ENCODE data around the gene PACSIN2.
A peak's percentile ranks its signal among the peaks of the same experiment; 100 is the strongest.

PACSIN2 gene

DNA sequence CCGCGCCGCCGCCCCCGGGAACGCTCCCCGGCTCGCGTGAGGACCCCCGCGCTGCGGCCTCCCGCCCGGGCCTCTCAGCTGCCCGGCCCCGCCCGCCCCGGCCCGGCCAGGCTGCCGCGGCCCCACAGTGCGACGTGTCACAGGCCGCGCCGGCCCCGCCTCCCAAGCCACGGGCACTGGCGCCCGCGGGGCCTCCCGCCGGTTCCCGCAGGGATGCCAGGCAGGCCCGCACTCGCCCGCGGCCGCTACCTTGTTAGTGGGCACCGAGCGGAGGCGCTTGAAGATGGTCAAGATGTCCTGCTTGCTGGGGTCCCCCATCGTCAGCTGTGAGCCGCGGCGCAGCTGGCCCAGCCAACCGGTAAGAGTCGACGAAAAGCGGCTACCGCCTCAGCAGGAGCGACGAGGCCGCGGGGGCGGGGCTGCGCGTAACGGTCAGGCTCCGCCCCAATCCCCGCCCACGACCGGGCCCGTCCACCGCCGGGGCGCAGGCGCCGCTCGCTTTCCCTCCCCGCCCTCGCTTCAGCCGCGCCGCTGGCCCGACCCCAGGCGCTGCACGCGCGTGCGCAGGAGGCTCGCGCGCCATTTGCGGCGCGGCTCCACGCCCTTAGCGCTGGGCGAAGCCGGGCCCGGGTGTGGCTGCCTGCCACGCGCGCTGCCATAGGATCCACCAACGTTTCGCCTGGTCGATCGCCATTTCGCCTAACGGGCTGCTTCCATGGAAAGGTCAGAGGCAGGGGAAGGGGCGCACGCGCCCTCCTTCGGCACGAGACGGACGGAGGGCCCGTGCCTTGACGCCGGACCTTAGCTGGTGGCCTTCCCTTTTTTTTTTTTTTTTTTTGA lies 157.9 kb downstream of the PACSIN2 start, which contains the start of gene ARFGAP3:
Gene ARFGAP3 (minus strand): TSS at position 409 of the 840 bp plus-strand sequence. CDS start 91 bp downstream, at position 318.
- ATAC-seq (peak; percentile 87), DNase-seq (peak; percentile 98)

GRCh38 chr22:42856179-42856864 lies 158.6 kb downstream of the PACSIN2 start:
- DNase-seq = peak; percentile 66
- peak; percentile 19 for ATAC-seq

- no peak for DNase-seq
- no peak for ATAC-seq
Observed at GRCh38 chr22:42855721-42856120, 159.2 kb downstream of the PACSIN2 start.

GRCh38 chr22:42855211-42855610 lies 159.7 kb downstream of the PACSIN2 start:
- ATAC-seq (no peak), DNase-seq (no peak)

- ATAC-seq (no peak), DNase-seq (no peak)
Observed at GRCh38 chr22:42848941-42849550, 165.9 kb downstream of the PACSIN2 start.

DNA sequence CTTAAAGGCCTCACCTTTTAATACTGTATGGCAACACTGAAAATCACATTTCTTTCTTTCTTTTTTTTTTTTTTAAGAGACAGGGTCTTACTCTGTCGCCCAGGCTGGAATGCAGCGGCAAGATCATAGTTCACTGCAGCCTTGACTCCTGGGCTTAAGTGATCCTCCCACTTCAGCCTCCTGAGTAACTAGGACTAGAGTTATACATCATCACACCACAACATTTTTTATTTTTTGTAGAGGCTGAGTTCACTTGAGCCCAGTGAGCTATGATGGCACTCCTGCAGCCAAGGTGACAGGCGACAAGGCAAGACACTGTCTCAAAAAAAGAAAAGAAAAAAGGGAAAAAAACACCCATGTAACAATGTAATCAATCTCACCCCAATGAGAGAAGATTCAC lies 167.8 kb downstream of the PACSIN2 start:
- ATAC-seq (no peak), DNase-seq (no peak)

DNA sequence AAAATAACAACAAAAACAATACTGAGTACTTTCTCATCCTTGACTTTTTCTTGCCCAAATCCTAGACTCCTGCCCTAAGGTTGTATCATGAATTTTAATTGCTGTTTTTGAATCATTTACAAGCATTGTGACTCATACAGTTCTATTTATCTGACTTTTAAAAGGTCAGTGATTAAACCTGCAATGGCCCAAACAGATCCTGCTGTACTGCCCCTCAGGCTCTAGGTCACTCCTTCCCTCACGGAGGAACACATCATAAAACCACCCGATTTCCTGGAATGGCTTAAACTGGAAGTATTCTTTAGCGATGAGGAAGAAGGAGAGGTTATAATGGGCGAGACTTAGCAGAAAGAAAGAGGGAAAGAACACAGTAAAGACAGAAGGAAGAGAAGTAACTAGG lies 170.2 kb downstream of the PACSIN2 start:
- ATAC-seq = no peak
- no peak for DNase-seq

DNA sequence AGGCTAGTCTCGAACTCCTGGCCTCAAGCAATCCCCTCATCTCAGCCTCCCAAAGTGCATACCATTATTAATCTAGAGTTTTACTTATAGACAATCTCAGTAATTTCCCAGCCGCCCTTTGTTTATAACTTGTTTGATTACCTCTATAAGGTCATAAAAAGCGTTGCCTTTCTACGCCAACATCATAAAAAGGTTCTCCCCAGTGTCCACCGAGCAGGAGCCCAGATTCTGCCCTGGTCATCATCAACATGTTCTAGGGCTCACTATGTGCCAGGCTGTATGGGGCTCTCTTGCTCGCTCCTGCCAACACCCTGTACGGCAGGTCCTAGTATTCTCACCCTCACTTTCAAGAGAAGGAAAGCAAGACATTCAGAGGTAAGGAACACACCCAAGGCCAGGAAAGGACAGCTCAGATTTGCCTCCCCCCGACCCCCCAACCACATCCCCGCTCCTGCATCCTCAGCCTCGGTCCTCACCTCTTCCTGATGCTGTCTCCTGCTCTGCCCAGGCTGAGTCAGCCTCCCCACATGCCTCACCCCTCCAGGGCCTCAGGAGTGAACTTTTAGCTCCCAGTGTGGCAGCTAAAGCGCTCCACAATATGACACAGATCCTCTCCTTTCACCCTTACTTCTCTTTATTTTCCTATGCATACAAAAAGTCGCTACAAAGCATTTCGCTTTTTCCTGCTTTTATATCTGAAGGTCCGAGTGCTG lies 172.1 kb downstream of the PACSIN2 start:
- ATAC-seq = no peak
- DNase-seq = no peak

DNA sequence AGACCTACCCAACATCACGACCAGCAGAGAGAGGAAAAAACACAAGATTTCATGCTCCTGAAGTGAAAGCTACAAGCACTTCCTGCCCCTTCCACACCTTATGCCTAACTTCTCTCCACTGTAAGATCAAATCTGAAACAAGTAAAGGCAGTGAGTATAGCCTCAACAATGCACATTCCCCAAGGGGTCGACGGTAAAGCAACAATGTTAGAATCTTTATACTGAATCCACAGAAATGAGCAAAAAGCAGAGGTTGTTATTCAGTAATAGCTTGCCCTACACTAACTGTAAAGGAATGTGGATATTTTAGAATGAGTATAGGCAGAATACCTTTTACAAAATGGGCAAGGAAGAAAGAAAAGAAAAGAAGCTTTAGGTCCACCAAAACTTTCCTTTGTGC lies 173.5 kb downstream of the PACSIN2 start:
- no peak for ATAC-seq
- DNase-seq = no peak

DNA sequence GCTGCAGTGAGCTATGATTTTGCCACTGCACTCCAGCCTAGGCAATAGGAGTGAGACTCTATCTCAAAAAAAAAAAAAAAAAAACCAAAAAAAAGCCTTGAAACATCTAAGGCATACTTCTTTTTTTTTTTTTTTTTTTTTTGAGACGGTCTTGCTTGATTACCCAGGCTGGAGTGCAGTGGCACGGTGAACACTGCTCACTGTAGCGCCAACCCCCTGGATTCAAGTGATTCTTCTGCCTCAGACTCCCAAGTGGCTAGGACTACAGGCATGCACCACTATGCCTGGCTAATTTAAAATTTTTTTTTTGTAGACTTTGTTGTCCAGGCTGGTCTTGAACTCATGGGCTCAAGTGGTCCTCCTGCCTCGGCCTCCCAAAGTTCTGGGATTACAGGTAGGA lies 177.4 kb downstream of the PACSIN2 start:
- DNase-seq = no peak
- no peak for ATAC-seq

- DNase-seq (no peak), ATAC-seq (no peak)
Observed at GRCh38 chr22:42836026-42836425, 178.9 kb downstream of the PACSIN2 start.

GRCh38 chr22:42834177-42834949 lies 180.6 kb downstream of the PACSIN2 start:
- ATAC-seq = no peak
- DNase-seq = no peak

DNA sequence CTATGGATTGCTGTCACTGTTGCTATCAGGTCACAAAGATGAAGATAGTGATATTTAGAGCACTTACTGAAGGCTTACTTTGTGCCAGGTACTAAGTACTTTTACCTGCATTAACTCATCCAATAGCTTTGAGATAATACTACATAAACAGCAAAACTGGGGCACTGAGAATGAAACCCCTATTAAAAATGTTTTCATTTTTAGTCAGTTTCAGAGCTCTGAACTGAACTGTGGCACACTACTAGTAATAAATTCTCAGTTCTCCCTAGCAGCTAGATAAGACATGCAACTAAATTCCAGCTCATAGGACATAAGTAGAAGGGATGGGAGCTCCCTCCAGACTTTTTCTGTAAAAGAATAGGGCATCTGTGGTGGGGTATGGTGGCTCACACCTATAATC lies 181.8 kb downstream of the PACSIN2 start:
- ATAC-seq = no peak
- no peak for DNase-seq

GRCh38 chr22:42831712-42832111 lies 183.2 kb downstream of the PACSIN2 start:
- no peak for ATAC-seq
- DNase-seq = no peak

DNA sequence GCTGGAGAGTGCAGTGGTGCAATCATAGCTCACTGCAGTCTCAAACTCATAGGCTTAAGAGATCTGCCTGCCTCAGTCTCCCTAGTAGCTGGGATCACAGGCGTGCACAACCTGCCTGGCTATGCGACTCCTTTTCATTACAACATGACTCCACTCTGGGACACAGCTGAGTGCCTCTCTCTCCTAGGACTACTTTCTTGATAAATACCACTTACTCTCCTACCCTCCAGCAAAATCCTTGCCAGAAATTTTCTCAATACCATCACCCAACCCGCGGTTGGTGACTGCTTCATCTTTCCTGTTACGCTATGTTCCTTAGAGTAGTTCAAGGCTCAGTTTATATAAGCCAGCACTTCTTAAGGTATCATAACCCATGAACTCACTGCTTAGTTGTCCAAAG lies 184.8 kb downstream of the PACSIN2 start:
- DNase-seq (no peak), ATAC-seq (no peak)

DNA sequence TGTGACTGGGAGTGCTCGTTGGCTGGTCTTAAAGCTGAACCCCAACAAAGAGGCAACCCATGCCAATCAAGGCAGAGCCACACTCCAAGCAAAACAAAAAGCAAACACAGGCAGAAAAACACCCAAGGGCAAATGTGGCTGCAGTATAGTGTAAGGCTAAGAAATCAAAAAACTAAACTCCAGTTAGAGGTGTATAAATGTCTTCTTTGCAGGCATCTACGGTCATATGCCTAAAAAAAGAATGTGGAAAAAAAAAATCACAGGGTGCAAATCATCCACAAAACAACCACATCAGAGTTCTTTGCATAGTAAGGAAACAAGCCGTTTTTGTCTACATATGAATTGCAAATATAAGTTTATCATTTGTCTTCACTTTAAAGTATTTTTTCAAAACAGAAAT lies 185.6 kb downstream of the PACSIN2 start:
- no peak for DNase-seq
- ATAC-seq = no peak

GRCh38 chr22:42825796-42826195 lies 189.2 kb downstream of the PACSIN2 start:
- ATAC-seq (no peak), DNase-seq (no peak)

DNA sequence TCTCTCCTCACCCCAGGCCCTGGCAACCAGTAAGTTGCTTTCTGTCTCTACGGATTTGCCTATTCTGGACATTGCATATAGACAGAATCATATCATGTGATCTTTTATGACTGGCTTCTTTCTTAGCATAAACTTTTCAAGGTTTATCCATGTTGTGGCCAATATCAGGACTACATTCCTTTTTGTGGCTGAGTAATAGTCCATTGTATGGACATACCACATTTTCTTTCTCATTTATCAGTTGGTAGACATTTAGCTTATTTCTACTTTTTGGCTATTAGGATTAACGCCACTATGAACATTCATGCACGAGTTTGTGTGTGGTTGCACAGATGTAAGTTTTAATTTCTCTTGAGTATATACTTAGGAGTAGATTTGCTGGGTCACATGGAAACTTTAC lies 193.6 kb downstream of the PACSIN2 start:
- DNase-seq = no peak
- ATAC-seq = no peak

DNA sequence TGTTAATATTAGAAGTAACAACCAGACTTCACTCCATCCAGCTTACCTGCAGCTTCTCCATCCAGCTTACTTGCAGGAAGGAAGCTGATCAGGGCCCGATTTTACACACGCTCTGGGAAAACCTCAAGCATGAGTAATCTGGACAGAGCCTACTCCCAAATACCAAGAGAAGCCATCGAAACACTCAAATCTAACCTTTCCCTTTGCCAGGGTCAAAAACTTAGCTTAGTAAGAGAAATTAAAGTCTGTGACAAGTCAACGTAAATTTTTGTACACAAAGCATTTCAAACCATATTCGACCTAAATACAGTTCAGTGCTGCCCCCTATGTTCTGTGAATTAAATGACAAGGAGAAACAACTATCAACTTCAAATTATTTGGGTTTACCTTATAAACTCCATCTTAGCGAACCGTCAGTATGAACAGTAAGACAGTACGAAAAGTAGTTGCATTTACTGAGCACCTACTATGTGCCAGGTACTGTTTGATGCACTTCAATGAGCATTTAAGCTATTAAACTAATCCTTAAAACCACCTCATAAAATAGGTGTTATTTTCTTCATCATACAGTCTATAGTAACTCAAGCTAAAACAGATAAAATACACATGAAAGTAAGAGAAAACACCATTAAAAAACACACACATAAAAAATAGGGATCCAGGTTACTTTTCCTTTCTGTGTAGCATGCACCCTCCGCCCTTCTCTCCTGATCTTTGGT lies 194.7 kb downstream of the PACSIN2 start:
- no peak for DNase-seq
- ATAC-seq = no peak

Measured in stimulated activated naive CD8-positive, alpha-beta T cell treated with anti-CD3 and anti-CD28 coated beads, Interleukin-15, Interleukin-2, amounts not matched to agents 100 U/mL and 50 U/mL, for 24 hours (primary cell).